HG03378 (cell line): ENCODE measurements around the gene ZNF75A.
"Not testable (repeated sequence)": the region's sequence is repeated elsewhere in the genome, so short reads cannot be mapped to it uniquely, and the experiment has no call there.

Experiments
- ATAC-seq: cut with Tn5 transposase; IDR thresholded peaks from one replicate; pipeline ENCODE4 v1.9.1; 2021; ENCODE audit warnings: mild to moderate bottlenecking, moderate library complexity; ENCODE audit not compliant: unreplicated experiment

Gene ZNF75A

GRCh38 chr16:3305109-3306068, at the start of gene ZNF75A, which contains the start of gene TIGD7:
Gene ZNF75A, plus strand, starts transcription at chr16:3305497. Its CDS starts 2,932 bp downstream, at chr16:3308429.
Gene TIGD7, minus strand, starts transcription at chr16:3305430. Its CDS starts 4,816 bp downstream, at chr16:3300614.
- peak; percentile 86 for ATAC-seq

GRCh38 chr16:3256146-3256865, 49.0 kb upstream of the ZNF75A start, which contains the start of gene MEFV:
Gene MEFV, minus strand, starts transcription at chr16:3256633. Its CDS starts 46 bp downstream, at chr16:3256587.
- no peak for ATAC-seq

DNA sequence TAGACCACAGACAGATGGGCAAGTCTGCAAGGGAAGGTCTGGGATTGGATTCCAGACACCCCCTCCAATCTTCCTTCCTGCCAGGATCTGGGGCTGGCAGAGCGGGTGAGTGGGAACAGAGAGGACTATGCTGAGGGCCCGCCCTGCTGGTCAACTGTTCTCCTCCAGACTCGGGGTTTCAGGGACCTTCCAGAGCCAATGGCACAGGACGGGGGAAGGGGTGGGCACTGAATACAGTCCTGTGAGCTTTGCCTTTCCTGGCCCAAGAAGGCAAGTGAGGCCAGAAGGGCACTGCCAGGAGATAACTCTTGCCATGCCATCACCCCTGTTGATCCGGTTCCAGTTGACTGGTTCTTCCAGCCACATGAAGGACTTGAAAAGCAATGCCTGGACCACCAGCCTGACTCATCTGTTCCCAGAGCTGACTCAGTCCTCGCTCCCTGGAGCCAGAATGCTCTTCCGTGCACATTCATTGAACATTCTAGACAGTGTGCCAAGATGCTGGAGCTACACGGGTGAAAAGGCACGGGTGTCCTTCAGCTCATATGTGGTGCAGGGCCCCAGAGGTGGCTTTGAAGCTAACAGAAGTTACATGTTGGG, 48.3 kb upstream of the ZNF75A start:
- ATAC-seq: no peak

GRCh38 chr16:3259836-3260235, 45.5 kb upstream of the ZNF75A start:
- ATAC-seq: no peak

GRCh38 chr16:3262517-3262916, 42.8 kb upstream of the ZNF75A start:
- no peak for ATAC-seq

GRCh38 chr16:3264137-3265036, 40.9 kb upstream of the ZNF75A start:
- peak; percentile 72 for ATAC-seq

DNA sequence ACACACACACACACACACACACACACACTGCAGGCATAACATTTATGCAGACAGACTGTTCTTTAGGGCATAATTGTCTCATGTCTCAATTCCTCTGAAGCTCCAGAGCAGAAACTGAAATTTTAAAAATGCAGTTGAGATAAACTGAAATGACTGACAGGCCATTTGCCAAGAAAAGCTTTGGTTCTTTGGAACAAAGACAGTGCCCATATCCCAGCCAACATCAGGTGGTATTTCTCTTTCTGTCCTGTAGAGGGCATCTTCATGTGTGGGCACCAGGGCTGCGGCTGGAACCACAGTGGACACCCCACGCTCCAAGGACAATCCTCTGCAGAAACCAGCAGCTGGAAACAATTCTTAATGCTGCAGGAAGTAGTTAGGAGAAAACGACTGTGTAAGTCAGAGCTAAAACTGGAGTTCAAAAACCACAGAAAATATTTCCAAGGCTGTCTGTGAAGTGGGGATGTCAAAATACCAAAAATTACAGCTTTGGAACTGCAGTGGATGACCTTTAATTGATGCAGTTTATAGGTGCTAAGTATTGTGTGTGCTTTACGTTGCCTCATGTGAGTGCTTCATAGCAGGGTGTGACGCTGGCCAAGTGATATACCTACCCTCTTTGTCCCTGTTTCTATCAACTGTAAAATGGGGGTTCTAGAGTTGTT, 38.3 kb upstream of the ZNF75A start:
- no peak for ATAC-seq

- ATAC-seq: no peak
Observed at GRCh38 chr16:3268294-3268693, 37.0 kb upstream of the ZNF75A start.

GRCh38 chr16:3270718-3271117, 34.6 kb upstream of the ZNF75A start:
- not testable (repeated sequence) for ATAC-seq

GRCh38 chr16:3271281-3271680, 34.0 kb upstream of the ZNF75A start:
- not testable (repeated sequence) for ATAC-seq

DNA sequence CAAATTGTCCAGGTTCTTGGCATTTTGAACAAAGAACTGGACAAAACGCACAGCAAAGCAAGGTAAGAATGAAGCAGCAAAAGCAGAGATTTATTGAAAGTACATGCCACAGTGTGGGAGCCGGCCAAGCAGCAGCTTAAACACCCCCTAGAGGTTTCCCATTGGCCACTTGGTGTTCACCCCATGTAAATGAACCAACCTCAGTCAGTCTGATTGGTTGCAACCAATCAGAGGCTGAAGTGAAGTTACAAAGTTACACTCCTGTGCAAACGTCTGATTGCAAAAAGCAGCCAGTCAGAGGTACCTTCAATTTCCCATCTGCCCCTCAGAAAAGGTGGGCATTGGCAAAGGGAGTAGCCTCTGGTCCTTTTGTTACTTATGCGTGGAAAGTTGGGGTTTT, 30.8 kb upstream of the ZNF75A start:
- ATAC-seq: no peak

DNA sequence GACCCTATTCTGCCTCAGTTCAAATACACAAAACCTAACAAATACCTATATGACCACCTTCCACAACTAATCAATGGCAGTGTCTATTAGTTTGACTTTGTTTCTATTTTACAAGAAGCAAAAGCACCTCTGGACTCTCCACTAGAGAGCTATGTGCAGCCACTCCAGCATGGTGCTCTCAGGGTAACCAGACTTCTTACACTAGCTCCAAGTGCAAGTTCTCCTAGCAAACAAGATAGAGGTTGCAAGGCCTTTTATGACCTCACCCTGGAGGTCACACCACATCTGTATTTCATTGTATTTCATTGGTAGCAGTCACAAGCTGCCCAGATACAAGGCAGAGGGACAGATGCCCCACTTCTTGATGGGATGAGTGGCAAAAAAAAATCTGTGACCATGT, 30.4 kb upstream of the ZNF75A start:
- no peak for ATAC-seq

GRCh38 chr16:3276679-3277078, 28.6 kb upstream of the ZNF75A start:
- ATAC-seq: no peak

GRCh38 chr16:3281222-3281820, 24.0 kb upstream of the ZNF75A start:
- no peak for ATAC-seq

DNA sequence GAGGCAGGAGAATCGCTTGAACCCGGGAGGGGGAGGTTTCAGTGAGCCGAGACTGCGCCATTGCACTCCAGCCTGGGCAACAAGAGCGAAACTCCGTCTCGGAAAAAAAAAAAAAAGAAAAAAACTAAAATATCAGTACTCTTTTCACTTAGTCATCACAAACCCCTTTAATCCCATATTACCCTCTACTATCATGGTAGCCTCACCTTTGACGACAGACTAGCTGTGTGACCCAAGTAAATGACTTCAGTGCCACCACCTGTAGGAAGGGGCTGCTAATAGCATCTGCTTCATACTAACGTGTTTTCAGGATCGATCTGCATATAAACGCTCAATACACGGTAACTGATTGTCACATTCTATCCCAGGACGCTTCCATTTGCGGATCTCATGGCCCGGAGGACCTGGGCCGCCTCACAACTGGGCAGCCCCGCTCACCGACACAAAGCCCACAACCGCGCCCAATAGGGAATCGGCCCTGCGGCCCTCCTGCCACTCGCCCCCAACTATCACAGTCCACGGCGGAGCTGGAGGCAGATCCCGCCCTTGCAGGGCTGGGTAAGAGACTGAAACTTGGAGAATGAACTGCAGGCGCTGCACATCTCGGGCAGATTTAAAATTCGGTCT, 23.1 kb upstream of the ZNF75A start:
- ATAC-seq: peak; percentile 31

DNA sequence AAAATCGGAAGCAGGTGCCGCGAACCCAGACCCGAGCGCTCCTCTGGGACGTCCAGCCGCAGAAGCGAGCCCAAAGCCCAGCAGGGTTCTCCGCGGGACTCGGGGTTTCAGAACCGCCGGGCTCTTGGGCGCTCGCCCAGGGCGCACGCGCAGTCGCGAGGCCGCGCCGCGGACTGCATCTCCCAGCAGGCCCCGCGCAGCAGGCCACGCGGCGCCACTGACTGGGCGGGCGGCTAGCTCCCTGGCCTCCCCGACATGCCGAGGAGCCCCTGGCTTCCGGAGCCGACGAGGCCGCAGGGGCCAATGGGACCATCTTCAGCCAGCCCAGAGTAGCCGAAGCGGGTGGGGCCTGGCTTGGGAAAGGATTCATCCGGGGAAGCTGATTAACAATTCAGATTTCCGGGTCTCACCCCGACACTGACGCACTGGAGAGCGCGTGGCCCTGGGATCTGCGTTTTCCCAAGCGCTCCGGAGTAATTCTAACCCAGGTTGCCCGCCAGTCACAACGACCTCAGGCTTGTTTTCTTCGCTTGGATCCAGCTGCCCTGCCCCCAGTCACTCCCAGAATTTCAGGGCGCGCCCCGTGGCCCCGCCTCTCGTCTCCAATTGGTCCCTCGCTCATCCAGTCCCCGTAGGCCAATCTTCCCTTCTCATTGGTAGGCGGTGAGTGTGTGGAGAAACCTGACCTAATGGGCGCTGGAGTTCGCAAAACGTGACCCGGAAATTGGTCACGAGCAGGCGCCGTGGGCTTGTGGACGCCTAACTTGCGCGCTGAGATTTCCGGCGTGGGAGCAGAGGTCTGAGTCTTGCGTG, 22.4 kb upstream of the ZNF75A start, which contains the start of gene ZNF263:
Gene ZNF263 (plus strand): TSS at position 762 of the 813 bp plus-strand sequence. CDS start 328 bp downstream, outside the sequence.
- ATAC-seq: peak; percentile 78

DNA sequence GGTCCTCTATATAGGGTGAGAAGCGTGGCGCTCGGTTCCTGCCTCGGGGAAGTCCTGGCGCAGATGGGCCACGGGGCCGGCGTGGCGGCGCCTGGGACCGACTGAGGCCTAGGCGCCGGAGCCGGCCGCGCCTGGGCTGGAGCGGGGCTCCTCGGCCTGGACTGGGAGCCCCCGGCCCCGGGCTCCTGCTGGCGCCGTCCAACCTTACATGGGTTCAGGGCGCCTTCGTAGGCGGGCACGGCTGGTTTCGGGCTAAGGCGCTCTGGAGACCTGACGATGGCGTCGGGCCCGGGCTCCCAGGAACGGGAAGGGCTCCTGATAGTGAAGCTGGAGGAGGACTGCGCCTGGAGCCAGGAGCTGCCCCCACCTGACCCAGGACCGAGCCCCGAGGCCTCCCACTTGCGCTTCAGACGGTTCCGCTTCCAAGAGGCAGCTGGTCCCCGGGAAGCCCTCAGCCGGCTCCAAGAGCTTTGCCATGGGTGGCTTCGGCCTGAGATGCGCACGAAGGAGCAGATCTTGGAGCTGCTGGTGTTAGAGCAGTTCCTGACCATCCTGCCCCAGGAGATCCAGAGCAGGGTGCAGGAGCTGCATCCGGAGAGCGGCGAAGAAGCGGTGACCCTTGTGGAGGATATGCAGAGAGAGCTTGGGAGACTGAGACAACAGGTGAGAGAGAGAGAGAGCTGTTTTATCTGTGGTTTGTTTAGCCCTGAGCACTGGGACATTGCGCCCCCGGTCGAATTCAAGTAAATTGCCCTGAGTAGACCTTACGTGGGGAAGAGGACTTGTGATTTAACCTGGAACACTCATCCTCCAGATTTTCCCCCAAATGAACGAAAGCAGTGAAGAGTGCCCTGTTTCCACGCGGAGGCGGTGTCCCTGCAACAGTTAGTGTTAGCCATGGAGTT, 21.5 kb upstream of the ZNF75A start:
- no peak for ATAC-seq
